Ammon's horn (tissue), 1 donor: Measurements from ENCODE around the gene VGLL4.
A peak's percentile ranks its signal among the peaks of the same experiment; 100 is the strongest.
"Not testable (repeated sequence)": the region's sequence is repeated elsewhere in the genome, so short reads cannot be mapped to it uniquely, and the experiment has no call there.

ENCODE experiments used
- DNase-seq: peaks from one replicate; pipeline ENCODE4 v3.0.0-alpha.2; 2016; ENCODE audit warnings: low spot score

Gene VGLL4

DNA sequence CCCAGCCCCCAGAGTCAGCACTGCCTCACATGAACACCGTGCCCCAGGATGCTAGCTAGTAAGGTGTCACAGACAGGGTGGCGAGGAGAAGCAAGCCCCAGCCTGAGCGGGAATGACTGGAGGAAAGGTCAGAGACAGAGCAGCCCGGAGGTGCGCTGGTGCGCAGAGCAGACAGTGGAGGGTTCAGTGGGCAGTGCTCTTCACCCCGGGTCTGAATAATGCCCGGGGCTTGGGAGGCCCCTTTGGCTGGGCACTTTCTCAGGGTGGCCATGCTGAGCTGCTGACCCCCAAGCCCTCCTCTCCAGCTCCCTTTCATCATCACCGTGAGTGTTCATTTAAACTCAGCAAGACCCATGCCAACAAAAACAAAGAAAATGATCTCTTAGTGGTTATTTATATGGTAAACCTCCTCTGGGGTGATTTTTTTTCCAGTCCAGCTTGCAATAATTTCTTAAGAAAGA lies 110.8 kb downstream of the VGLL4 start:
- no peak for DNase-seq

GRCh38 chr3:11530153-11530721 lies 113.5 kb downstream of the VGLL4 start:
- peak; percentile 75 for DNase-seq

DNA sequence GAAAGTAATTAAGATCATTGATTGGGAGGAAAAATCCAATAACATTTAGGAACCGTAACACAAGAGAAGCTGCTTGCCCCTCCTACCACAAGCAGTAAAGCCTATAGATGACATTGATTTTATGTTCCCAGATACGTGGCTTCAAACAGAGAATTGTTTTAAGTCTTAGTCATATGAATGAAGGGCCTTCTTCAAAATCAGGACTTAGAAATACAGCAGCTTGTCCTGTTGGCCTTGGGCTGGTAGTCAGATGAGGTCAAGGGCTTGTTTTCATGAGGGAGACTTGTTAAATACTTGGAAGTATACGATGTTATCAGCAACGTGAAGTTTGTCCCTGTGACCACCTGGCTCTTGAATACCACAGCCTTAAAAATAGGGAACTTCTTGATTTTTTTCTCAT lies 114.4 kb downstream of the VGLL4 start:
- no peak for DNase-seq

GRCh38 chr3:11526121-11526520 lies 117.6 kb downstream of the VGLL4 start:
- not testable (repeated sequence) for DNase-seq

- DNase-seq: no peak
Observed at GRCh38 chr3:11523572-11524101, 120.1 kb downstream of the VGLL4 start.

GRCh38 chr3:11522953-11523571 lies 120.7 kb downstream of the VGLL4 start:
- no peak for DNase-seq

- DNase-seq: no peak
Observed at GRCh38 chr3:11522398-11522715, 121.4 kb downstream of the VGLL4 start.

DNA sequence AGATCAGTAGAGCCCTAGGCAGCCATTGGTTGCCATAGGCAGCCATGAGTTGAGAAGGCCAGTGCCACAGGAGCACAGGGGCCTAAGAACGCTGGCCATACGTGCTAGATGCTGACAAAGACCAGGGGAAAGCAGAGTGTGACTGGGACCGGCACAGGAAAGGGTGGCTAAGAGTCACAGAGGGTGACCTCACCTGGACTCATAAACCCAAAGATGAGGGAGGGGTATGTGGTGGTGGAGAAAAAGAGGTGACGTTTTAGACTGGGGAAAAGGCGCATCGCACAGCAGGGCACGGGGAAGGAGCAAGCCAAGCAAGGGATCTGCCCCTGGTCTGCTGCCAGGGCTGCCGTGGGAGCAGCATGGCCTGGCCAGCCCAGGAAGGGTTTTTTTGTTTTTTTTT lies 122.5 kb downstream of the VGLL4 start:
- DNase-seq: no peak

GRCh38 chr3:11517601-11518000 lies 126.1 kb downstream of the VGLL4 start:
- peak; percentile 20 for DNase-seq

- no peak for DNase-seq
Observed at GRCh38 chr3:11514191-11514821, 129.4 kb downstream of the VGLL4 start.

DNA sequence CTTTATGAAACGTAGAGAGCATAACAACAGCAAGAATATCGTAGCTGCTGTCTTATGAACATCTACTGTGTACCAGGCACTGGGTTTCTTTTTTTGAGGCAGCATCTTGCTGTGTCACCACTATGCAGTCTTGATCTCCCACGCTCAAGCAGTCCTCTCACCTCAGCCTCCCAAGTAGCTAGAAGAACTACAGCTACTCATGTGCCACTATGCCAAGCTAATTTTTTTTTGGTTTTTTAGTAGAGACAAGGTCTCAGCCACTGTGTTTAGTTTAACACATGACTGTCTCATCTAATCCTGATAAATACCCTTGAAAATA lies 129.9 kb downstream of the VGLL4 start:
- DNase-seq: no peak

DNA sequence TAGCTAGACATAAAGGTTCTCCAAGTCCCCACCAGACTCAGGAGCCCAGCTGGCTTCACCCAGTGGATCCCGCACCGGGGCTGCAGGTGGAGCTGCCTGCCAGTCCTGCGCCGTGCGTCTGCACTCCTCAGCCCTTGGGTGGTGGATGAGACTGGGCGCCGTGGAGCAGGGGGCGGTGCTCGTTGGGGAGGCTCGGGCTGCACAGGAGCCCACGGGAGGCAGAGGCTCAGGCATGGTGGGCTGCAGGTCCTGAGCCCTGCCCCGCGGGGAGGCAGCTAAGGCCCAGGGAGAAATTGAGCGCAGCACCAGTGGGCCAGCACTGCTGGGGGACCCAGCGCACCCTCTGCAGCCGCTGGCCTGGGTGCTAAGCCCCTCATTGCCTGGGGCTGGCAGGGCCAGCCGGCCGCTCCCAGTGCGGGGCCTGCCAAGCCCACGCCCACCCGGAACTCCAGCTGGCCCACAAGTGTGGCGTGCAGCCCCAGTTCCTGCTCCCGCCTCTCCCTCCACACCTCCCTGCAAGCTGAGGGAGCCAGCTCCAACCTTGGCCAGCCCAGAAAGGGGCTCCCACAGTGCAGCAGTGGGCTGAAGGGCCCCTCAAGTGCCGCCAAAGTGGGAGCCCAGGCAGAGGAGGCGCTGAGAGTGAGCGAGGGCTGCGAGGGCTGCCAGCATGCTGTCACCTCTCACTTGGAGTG lies 130.4 kb downstream of the VGLL4 start:
- not testable (repeated sequence) for DNase-seq

GRCh38 chr3:11511606-11512005 lies 132.1 kb downstream of the VGLL4 start:
- not testable (repeated sequence) for DNase-seq

GRCh38 chr3:11510356-11510755 lies 133.4 kb downstream of the VGLL4 start:
- no peak for DNase-seq

- no peak for DNase-seq
Observed at GRCh38 chr3:11510001-11510340, 133.7 kb downstream of the VGLL4 start.

GRCh38 chr3:11509173-11510000 lies 134.3 kb downstream of the VGLL4 start:
- peak; percentile 71 for DNase-seq

DNA sequence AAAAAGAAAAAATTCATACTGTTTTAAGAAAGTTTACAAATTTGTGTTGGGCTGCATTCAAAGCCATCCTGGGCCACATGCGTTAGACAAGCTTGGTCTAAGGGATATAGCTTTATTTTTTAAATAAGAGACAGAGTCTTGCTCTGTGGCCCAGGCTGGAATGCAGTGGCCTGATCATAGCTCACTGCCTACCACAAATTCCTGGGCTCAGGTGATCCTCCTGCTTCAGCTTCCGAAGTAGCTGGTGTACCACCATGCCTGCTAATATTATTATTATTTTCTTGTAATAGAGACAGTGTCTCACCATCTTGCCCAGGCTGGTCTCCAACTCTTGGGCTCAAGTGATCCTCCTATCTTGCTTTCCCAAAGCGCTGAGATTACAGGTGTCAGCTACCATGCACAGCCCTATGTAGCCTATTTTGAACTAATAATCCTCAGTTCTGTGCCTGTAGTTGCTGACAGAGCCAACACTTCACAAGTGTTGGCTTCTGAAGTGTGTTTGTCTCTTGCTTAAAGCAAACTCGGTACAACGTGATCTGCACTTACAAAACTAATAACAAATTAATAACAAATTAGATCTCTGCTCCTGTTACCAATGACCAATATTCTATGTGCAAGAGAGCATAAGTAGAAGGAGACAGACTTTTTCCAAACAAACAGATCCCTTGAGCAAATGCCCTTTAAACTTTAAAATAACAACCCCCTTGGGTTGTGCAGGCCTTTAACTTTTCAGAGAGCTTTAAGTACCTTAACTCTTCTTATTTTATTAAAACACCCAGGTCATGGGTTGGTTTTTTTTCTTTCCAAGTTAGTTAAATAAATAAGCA lies 135.2 kb downstream of the VGLL4 start:
- DNase-seq: no peak

GRCh38 chr3:11507719-11508118 lies 136.0 kb downstream of the VGLL4 start:
- no peak for DNase-seq
